Ishikawa (cell line): ENCODE measurements around the gene URB2.
A peak's percentile ranks its signal among the peaks of the same experiment; 100 is the strongest.

Source experiments
- CEBPB ChIP-seq: IDR thresholded peaks from 2 replicates; pipeline ENCODE4 v1.6.1; 2012
- CREB1 ChIP-seq: IDR thresholded peaks from 2 replicates; pipeline ENCODE4 v1.6.1; 2012; ENCODE audit warnings: low read depth
- EGR1 ChIP-seq: IDR thresholded peaks from 2 replicates; pipeline ENCODE4 v1.6.1; 2012
- EP300 ChIP-seq: IDR thresholded peaks from 2 replicates; pipeline ENCODE4 v1.6.1; 2012; ENCODE audit warnings: borderline replicate concordance
- FOXM1 ChIP-seq: IDR thresholded peaks from 2 replicates; pipeline ENCODE4 v1.6.1; 2012; ENCODE audit warnings: low read depth, borderline replicate concordance
- NFIC ChIP-seq: IDR thresholded peaks from 2 replicates; pipeline ENCODE4 v1.6.1; 2012
- RAD21 ChIP-seq: IDR thresholded peaks from 2 replicates; pipeline ENCODE4 v1.6.1; 2012; ENCODE audit warnings: low read depth
- TAF1 ChIP-seq: IDR thresholded peaks from 2 replicates; pipeline ENCODE4 v1.6.1; 2012; ENCODE audit warnings: low read depth, mild to moderate bottlenecking
- TCF12 ChIP-seq: IDR thresholded peaks from 2 replicates; pipeline ENCODE4 v1.6.1; 2012; ENCODE audit warnings: low read depth
- TEAD4 ChIP-seq: IDR thresholded peaks from 2 replicates; pipeline ENCODE4 v1.6.1; 2012
- YY1 ChIP-seq: IDR thresholded peaks from 2 replicates; pipeline ENCODE4 v1.6.1; 2012; ENCODE audit warnings: low read depth
- ZBTB7A ChIP-seq: IDR thresholded peaks from 2 replicates; pipeline ENCODE4 v1.6.1; 2012; ENCODE audit warnings: low read depth
- TF ChIP-seq, protein P1 (sequence below): IDR thresholded peaks from 2 replicates; pipeline ENCODE4 v1.6.1; 2012
- TF ChIP-seq, protein P2 (sequence below): IDR thresholded peaks from 2 replicates; pipeline ENCODE4 v1.6.1; 2012; ENCODE audit warnings: low read depth, mild to moderate bottlenecking
- TF ChIP-seq, protein P3 (sequence below): IDR thresholded peaks from 2 replicates; pipeline ENCODE4 v1.6.1; 2012

The URB2 gene

DNA sequence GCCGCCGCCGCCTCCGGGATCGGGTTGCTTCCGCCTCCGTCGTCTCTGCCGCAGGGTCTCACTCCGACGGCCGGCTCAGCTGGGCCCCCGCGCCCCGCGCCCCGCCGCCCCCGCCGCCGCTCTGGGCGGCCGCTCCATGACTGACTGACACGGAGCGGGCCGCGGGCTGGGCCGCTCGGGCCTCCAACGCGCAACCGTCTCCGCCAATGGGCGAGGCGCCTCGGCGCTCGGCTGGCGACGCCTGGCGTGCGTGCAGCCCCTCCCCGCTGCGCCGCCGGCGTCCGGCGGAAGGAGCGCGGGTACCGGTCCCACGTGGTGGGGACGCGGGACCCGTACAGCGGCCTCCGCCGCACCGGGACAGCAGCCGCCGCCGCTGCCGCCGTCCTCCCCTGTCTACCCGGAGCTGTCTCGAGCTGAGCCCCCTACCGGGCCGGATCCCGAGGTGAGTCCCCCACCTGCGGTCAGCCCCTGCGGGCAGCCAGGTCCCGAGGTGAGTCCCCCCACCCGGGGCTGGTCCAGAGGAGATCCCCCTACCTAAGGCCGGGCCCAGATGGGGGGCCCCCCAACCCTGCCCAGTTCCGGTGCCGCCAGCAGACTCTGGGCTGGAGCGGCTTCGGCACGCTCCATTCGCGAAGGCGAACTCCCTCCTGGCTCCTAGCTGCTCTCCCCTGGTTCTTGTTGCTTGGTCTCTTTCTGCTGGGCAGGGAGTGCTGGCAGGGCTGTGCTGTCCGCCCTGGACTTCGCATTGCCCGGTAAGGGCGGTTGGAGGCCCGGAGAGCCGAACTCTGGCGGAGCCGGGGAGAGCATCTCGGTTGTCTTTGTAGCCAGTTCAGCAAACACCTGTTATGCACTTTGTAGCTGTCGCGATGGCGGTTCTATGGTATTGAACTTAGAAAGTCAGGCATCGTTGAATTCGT, at the start of gene URB2, which contains the start of gene TAF5L:
Gene URB2, plus strand, starts transcription at position 333 of the 917 bp plus-strand sequence. CDS start 1,387 bp downstream, outside the sequence.
Gene TAF5L, minus strand, starts transcription at position 208 of the 917 bp plus-strand sequence. CDS start 11,640 bp downstream, outside the sequence.
- TF ChIP-seq NFIC (no peak), CEBPB (no peak), CREB1 (no peak; the same call in 1 of the 2 replicates), FOXM1 (no peak), TCF12 (peak; percentile 43; the same call in 1 of the 2 replicates), ZBTB7A (no peak), TEAD4 (no peak), YY1 (no peak; the same call in 1 of the 2 replicates), RAD21 (no peak), TAF1 (peak; percentile 50; the same call in 1 of the 2 replicates), EGR1 (peak; percentile 45), EP300 (no peak)
- TF ChIP-seq, protein P1, sequence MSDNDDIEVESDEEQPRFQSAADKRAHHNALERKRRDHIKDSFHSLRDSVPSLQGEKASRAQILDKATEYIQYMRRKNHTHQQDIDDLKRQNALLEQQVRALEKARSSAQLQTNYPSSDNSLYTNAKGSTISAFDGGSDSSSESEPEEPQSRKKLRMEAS = peak; percentile 98
- TF ChIP-seq, protein P2, sequence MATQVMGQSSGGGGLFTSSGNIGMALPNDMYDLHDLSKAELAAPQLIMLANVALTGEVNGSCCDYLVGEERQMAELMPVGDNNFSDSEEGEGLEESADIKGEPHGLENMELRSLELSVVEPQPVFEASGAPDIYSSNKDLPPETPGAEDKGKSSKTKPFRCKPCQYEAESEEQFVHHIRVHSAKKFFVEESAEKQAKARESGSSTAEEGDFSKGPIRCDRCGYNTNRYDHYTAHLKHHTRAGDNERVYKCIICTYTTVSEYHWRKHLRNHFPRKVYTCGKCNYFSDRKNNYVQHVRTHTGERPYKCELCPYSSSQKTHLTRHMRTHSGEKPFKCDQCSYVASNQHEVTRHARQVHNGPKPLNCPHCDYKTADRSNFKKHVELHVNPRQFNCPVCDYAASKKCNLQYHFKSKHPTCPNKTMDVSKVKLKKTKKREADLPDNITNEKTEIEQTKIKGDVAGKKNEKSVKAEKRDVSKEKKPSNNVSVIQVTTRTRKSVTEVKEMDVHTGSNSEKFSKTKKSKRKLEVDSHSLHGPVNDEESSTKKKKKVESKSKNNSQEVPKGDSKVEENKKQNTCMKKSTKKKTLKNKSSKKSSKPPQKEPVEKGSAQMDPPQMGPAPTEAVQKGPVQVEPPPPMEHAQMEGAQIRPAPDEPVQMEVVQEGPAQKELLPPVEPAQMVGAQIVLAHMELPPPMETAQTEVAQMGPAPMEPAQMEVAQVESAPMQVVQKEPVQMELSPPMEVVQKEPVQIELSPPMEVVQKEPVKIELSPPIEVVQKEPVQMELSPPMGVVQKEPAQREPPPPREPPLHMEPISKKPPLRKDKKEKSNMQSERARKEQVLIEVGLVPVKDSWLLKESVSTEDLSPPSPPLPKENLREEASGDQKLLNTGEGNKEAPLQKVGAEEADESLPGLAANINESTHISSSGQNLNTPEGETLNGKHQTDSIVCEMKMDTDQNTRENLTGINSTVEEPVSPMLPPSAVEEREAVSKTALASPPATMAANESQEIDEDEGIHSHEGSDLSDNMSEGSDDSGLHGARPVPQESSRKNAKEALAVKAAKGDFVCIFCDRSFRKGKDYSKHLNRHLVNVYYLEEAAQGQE = 0 out of 2 replicates have a peak, but pooled peaks have one; percentile 8
- TF ChIP-seq, protein P3, sequence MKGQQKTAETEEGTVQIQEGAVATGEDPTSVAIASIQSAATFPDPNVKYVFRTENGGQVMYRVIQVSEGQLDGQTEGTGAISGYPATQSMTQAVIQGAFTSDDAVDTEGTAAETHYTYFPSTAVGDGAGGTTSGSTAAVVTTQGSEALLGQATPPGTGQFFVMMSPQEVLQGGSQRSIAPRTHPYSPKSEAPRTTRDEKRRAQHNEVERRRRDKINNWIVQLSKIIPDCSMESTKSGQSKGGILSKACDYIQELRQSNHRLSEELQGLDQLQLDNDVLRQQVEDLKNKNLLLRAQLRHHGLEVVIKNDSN = peak; percentile 85

DNA sequence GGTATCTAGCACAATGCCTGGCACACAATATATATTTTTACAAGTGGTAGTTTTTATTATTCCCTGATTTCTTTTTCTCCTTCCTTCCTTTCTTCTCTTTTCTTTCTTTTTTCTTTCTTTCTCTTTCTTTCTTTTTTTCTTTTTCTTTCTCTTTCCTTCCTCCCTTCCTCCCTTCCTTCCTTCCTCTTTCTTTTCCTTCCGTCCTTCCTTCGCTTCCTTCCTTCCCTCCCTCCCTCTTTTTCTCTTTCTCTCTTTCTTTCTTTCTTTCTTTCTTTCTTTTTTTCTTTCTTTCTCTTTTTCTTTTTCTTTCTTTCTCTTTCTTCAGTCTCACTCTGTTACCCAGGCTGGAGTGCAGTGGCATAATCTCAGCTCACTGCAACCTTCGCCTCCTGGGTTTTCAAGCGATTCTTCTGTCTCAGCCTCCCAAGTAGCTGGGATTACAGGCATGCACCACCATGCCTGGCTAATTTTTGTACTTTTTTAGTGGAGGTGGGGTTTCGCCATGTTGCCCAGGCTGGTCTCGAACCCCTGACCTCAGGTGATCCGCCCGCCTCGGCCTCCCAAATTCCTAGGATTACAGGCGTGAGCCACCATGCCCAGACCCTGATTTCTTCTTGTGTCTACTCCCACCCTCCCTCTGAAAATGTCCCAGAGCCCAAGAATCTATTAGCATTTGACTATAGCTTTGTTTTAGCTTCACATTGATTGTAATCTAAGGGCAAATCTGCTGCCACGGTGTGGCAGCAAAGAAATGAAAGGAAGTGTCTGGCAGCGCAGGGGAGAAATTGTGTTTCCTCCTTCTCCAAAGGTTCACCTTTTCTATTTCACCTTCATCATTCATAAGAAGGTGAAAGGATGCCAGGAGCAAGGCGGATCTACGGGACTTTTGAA, 47.6 kb upstream of the URB2 start:
- TF ChIP-seq EGR1 (no peak), FOXM1 (no peak), CEBPB (no peak), RAD21 (no peak), CREB1 (no peak), EP300 (no peak), YY1 (no peak), TEAD4 (no peak), ZBTB7A (no peak), TCF12 (no peak), NFIC (no peak)
- TF ChIP-seq, protein P1 = no peak
- TF ChIP-seq, protein P3 = no peak
- TF ChIP-seq, protein P2 = no peak

DNA sequence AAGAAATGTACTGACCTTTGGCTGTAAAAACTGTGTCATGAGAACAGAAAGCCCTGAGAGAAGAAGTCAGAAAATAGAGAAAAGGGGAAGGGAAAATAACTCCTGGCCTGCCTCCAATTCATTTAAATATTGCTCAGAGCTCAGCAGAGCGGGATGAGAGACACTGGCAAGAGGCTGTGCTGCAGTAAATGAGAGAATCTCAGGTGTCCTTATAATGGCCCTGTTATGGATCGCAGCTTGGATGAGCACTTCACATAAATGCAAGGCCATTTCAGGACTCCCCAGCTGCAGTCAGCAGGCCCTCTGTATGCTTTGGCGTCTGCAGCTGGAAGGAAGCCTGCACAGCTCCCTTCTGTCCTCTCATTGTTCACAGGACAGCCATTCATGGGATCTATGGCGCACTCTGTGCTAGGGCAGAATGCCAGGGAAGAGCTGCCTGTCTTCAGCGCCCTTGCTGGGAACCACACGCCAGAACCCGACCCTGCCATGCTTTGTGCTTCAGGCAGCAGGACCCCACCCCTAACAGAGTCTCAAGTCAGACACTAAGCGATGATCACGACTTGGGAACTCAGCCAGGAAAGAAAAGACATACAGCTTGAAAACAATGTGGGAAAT, 46.9 kb upstream of the URB2 start:
- TF ChIP-seq EGR1 (no peak), ZBTB7A (no peak), TCF12 (no peak), CREB1 (no peak), EP300 (no peak), CEBPB (no peak), TEAD4 (no peak), RAD21 (no peak), NFIC (no peak), TAF1 (no peak), YY1 (no peak)
- TF ChIP-seq, protein P3 = no peak
- TF ChIP-seq, protein P2 = no peak
- TF ChIP-seq, protein P1 = no peak
